ENCODE data around the gene ITIH2.
"Not testable (repeated sequence)": the region's sequence is repeated elsewhere in the genome, so short reads cannot be mapped to it uniquely, and the experiment has no call there.

ITIH2 gene

GRCh38 chr10:7703140-7703539 is at the start of gene ITIH2:
ITIH2 (plus strand) TSS chr10:7703316; CDS start chr10:7703435, 119 bp downstream.
- DNase-seq (ENCODE audit: low read depth in 2 of 2), result no peak

GRCh38 chr10:7657079-7657478 is 46.0 kb upstream of the ITIH2 start:
- not testable (repeated sequence) for DNase-seq (ENCODE audit: low read depth in 2 of 2)

DNA sequence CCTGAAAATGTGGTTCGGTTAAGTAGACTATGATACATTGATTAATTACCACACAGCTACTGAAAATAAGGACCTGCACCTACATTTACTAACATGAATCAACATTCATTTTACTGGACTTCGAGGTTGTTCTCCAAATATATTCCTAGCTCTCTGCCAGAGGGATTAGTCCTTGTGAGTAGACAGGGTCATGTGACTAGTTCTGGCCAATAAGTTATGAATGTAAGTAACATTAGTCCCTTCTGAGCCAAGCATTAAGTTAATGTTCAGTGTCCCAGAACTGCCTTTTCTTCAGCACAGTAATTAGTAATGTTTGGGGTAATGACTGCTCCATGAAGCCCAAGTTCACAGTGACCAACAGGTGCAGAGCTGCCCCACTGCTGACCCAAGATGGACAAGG is 45.6 kb upstream of the ITIH2 start:
- no peak for DNase-seq (ENCODE audit: low read depth in 2 of 2)

DNA sequence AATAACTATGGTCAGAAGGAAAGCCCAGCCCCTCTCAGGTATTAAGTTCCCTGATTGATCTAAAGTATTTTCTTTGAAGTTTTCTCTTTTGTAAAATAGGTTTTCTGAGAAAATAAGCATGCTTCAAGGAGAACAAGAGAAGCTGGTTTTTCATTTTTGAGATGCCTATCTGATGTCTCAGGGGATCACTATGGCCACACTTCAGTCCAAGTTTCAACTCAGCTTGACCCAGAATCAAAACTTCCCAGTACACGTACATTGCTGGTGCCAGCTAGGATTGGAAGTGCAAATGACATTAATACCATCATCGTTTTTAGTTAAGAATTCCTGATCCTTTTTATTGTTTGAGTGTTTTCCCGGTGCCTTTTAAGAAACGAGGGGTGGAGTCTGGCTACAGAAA is 43.6 kb upstream of the ITIH2 start:
- no peak for DNase-seq (ENCODE audit: low read depth in 2 of 2)

DNA sequence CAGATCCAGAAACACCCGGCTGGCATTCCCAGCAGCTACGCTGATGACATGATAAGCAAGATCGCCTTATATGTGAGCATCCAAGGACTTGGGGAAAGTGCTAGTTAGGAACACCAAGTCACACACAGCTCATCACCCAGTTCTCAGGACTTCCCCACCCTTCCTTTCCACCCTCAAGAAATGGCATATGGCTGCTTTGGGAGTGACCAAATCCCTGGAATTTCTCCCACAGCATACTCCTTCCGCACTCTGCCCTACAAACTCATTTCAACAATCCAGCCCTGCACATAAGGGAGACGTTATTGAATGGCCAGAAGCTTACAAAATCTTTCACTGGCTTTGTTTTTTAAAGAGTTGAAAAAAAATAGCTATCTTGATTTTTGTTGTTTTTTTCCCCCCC is 40.6 kb upstream of the ITIH2 start:
- no peak for DNase-seq (ENCODE audit: low read depth in 2 of 2)

GRCh38 chr10:7664707-7665106 is 38.4 kb upstream of the ITIH2 start:
- DNase-seq (ENCODE audit: low read depth in 2 of 2), result no peak

DNA sequence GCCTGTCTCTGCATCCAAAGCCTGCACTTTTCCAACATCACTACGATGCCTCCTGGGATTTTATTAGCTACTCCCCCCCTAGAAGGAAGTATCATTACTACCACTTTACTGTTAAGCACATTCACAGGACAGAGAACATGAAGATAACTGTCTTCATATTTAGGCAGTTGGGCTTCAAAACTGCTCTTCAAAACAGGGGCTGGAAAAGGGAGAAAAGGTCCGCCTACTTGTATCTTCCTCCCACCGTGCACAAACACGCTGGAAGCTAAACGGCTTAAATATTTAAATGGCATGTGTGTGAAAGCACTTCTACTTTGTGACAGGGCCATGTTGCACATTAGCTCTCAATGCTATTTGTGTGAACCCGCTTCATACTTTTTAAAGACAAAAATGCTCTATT is 37.3 kb upstream of the ITIH2 start:
- no peak for DNase-seq (ENCODE audit: low read depth in 2 of 2)

DNA sequence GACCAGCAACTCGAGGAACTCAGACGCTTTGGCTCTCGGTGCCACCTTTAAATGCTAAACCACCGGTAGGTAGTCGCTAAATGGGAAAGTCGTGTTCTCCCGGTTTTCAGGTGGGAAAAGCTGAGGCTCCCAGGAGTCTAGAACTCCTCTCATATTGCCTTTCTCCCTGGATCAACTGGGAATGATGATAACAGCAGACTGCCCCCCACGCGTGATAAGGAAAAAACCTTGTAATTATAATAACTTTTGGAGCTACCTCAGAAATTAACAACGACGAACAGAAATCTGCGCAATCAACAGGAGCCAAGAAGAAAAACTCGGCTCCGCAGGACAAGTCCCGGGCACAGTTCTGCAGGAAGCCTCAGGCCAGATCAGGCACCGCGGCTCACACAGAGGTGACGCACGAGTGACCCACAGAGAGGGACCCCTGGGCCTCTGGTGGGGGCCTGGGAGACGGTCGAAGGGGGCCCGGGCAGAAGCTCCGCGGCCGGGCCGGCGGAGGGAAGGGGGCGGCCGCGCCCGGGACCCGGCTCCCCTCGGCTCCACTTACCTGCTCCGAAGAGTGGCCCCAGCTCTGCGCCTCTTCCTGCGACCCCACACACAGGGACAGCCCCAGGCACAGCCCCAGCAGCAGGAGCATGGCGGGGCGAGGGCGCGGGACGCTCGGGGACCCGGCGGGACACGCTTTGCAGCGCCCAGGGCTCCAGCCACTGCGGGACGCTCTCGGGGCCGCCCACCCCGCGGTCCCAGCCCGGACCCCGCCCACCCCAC is 36.7 kb upstream of the ITIH2 start, which contains the start of gene ITIH5:
Gene ITIH5, minus strand, starts transcription at position 714 of the 771 bp plus-strand sequence. Its CDS starts 74 bp downstream, at position 640.
- DNase-seq (ENCODE audit: low read depth in 2 of 2), result no peak

DNA sequence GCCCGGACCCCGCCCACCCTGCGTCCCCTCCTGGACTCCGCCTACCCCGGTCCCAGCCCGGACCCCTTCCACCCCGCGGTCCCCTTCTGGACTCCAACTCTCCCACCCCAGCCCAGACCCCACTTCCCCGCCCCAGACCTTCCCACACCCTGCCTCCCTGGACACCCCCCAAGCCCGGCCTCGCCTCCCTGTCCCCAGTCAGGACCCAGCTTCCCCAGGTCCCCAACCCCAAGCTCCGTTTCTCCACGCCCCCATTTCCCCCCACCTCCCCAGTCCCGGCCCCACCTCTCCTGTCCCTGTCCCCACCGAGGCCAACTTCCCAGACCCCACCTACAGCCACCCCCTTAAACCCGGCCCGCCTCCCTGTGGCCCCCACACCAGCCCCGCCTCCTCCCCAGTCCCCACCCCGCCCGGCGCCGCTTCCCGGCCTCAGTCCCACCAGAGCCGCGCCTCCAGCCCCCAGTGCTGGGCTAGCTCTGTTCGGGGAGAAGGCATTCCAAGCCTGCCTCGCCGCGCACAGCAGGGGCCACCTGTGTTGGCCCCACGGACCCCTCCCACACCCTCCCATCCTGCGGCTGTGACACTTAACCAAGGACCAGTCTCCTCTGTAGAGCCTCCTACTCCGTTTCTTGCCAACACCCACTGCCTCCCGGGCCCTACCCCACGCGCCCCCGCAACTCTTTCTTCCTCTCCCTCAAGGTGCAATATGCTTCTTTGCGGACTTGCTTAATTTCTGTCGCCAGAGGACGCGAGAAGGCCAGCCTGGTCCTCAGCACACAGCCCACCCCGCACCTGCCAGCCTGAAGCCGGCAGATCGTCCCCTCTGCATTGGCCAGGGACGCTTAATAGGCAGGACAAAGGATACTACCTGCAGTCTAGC is 35.6 kb upstream of the ITIH2 start:
- peak in 1 of 2 donors; percentile 2 for DNase-seq (ENCODE audit: low read depth in 2 of 2)

- DNase-seq (ENCODE audit: low read depth in 2 of 2), result no peak
Measured at GRCh38 chr10:7670157-7670556, 33.0 kb upstream of the ITIH2 start.

DNA sequence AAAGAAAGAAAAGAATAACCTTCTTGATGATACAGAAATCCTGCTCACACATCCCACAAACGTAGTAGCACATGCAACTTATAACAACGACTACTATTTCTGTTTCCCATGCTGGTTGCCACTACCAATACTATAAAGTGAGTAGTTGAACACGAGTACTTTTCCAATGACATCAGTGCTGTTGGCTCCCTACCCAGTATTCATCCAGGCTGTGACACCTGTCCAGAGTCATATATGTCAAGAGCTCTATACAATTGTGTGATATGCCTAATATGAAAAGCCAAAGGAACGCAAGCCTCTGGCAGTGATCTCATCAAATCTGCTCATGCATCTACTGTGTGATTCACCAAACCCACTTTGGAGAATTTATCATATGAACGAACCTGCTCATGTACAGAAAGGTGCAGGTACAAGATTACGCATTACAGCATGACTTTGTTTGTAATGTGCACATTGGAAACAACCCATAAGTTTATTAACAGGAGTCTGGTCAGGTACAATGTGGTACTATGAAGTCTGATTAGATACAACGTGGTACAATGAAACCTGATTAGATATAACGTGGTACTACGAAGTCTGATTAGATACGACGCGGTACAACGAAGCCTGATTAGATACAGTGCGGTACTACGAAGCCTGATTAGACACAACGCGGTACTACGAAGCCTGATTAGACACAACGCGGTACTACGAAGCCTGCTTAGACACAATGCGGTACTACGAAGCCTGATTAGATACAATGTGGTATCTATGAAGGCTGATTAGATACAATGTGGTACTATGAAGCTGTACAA is 30.6 kb upstream of the ITIH2 start:
- no peak for DNase-seq (ENCODE audit: low read depth in 2 of 2)

GRCh38 chr10:7679256-7679655 is 23.9 kb upstream of the ITIH2 start:
- no peak for DNase-seq (ENCODE audit: low read depth in 2 of 2)

- DNase-seq (ENCODE audit: low read depth in 2 of 2), result not testable (repeated sequence)
Measured at GRCh38 chr10:7680078-7680477, 23.0 kb upstream of the ITIH2 start.

GRCh38 chr10:7686351-7687171 is 16.6 kb upstream of the ITIH2 start:
- no peak for DNase-seq (ENCODE audit: low read depth in 2 of 2)

DNA sequence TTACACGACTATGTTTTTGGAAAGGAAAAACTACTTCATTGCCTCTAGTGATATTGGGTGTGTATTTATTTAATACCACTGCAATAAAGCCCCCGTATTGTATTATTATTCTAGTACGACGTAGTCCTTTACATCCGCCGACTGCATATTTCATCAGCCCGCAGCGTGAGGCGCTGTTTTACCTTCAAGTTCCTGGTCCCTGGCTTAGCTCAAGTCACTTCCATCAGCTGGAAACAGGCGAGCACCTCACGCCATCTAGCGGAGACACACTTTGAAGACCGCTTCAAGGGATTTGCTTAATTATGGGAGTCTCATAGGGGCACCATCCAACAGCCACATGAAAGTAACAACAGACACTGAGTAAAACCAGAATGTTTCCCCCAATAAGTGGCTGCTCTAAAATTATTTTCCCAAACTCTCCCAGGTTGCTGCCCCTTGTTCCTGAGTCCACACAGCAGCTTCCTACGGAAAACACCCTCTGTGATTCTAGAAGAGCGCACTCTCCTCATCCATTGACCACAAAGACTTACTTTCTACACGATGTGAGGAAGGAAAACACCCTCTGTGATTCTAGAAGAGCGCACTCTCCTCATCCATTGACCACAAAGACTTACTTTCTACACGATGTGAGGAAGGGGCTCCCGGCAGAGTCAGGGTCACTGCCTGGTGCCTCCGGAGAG is 15.7 kb upstream of the ITIH2 start:
- DNase-seq (ENCODE audit: low read depth in 2 of 2), result peak; percentile 64 to 70

DNA sequence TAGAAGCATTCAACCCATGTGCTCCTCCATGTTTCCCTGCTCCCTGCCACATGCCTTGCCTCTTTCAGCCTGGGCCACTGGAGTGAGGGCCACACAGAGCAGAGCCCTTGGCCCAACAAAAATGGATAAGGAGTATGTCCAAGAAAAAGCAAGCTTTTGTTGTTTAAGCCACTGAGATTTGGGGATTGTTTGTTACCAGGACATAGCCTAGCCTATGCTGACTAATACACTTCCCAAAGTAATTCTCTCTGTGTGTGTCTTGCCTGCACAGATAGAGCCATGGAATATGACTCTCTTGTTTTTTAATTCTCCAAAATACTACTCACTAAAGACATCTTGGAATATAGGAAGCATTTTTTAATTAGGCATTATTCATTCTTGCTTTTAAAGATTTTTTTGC is 13.5 kb upstream of the ITIH2 start:
- DNase-seq (ENCODE audit: low read depth in 2 of 2), result no peak

DNA sequence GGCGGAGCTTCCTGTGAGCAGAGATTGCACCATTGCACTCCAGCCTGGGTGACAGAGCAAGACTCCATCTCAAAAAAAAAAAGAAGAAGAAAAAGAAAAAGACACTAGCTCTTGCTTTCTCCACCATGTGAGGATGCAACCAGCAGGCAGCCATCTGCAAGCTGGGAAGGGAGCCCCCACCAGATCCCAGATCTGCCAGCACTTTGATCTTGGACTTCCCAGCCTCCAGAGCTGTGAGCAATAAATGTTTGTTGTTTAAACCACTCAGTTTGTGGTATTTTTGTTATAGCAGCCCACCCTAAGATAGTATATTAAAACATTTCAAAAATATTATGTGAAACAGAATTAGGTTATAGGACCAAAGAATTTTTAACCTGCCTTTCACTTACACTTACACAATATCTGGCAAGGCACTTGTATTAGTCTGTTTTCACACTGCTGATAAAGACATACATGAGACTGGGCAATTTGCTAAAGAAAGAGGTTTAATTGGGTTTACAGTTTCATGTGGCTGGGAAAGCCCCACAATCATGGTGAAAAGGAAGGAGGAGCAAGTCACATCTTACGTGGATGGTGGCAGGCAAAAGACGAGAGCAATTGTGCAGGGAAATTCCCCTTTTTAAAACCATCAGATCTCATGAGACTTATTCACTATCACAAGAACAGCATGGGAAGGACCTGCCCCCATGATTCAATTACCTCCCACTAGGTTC is 12.1 kb upstream of the ITIH2 start:
- DNase-seq (ENCODE audit: low read depth in 2 of 2), result not testable (repeated sequence)

DNA sequence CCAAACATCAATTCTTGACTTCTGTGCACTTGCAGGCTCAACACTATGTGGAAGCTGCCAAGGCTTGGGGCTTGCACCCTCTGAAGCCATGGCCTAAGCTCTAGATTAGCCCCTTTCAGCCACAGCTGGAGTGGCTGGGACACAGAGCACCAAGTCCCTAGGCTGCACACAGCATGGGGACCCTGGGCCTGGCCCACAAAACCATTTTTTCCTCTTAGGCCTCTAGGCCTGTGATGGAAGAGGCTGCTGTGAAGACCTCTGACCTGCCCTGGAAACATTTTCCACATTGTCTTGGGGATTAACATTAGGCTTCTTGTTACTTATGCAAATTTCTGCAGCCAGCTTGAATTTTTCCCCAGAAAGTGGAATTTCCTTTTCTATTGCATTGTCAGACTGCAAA is 10.7 kb upstream of the ITIH2 start:
- not testable (repeated sequence) for DNase-seq (ENCODE audit: low read depth in 2 of 2)

DNA sequence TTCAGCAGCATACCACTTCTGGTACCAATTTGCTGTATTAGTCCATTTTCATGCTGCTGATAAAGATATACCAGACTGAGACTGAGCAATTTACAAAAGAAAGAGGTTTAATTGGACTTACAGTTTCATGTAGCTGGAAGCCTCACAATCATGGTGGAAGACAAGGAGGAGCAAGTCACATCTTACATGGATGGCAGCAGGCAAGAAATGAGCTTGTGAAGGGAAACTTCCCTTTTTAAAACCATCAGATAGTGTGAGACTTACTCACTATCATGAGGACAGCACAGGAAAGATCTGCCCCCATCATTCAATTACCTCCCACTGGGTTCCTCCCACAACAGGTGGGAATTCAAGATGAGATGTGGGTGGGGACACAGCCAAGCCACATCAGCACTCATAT is 9.9 kb upstream of the ITIH2 start:
- DNase-seq (ENCODE audit: low read depth in 2 of 2), result not testable (repeated sequence)

- DNase-seq (ENCODE audit: low read depth in 2 of 2), result no peak
Measured at GRCh38 chr10:7696545-7696944, 6.6 kb upstream of the ITIH2 start.
